Measurements from ENCODE around the gene EPX. TPM values are rescaled to one million over a fixed set of nuclear protein-coding genes. Genes with fewer than 3 reads are reported as not detected.

EPX gene
- total RNA-seq, 2 donors from 2014 or later, result not detected

- ATAC-seq, result no peak
- DNase-seq, result no peak
- intact Hi-C loops (cut with DNase I, micrococcal nuclease), result no loop called here
Measured at GRCh38 chr17:58183514-58183913, 9.0 kb upstream of the EPX start.

- no peak for DNase-seq
- intact Hi-C loops (cut with DNase I, micrococcal nuclease), result no loop called here
Measured at GRCh38 chr17:58184308-58184985, 8.1 kb upstream of the EPX start.

DNA sequence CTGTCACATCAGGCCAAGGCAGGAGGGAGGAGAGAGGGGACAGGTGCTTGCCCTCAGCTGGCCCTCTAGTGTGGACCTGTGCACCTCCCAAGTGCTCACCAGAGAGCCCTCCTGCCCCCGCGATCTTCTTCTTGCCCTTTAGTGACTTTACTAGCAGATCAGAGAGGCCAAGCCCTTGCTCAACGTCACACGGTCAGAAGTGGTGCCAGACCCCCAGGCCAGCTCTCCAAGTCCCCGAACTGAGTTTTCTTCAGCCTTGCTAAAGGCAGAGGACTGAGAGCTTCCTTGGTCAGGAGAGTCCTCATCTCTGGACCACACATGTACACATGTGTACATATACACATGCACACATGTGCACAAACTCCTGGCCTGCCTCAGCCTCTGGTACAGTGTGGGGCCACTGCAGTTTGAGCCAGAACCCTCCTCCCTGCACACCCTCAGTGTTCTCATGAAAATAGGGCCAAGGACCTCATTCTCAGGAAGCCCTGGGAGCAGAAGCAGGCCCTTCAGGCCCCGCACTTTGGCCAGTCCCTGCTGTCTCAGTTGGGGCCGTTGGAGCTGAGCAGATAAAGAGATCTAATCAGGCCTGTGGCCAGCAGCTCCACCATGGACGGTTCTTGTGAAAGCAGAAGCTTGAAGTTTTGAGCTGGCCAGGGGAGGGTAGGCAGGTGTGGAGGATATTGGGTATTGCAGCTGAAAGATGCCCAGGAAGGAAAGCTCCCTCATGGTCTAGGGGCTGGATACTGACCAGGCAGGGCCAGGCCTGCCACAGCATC, 7.4 kb upstream of the EPX start:
- ATAC-seq (no peak), DNase-seq (no peak)
- intact Hi-C loops (cut with DNase I, micrococcal nuclease), result no loop called here

More at GRCh38 chr17:58184308-58184985, 8.1 kb upstream of the EPX start:
- no peak for ATAC-seq

- intact Hi-C loops (cut with DNase I, micrococcal nuclease), result no loop called here
- ATAC-seq, result no peak
- DNase-seq, result no peak
Measured at GRCh38 chr17:58186591-58186990, 5.9 kb upstream of the EPX start.

DNA sequence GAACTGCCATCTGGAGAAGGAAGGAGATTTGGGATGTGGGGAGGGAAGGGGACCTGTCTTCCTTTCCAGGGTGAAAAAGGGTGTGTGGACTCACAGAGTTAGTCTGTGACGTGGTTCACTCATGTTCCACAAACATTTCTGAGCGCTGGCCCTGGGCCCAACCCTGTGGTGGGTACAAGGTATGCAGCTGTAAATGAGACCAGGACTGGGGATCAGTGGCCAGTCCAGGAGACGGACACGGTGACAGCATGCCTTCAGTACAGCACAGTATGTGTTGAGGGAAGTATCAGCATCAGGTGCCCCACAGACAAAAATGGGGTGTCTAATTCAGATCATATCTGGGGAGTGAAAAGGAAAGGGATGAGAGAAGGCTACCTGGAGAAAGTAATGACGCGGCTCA, 5.5 kb upstream of the EPX start:
- DNase-seq (no peak), ATAC-seq (no peak)
- intact Hi-C loops (cut with DNase I, micrococcal nuclease), result no loop called here

GRCh38 chr17:58187675-58188074, 4.9 kb upstream of the EPX start:
- ATAC-seq (no peak), DNase-seq (no peak)
- intact Hi-C loops (cut with DNase I, micrococcal nuclease), result no loop called here

DNA sequence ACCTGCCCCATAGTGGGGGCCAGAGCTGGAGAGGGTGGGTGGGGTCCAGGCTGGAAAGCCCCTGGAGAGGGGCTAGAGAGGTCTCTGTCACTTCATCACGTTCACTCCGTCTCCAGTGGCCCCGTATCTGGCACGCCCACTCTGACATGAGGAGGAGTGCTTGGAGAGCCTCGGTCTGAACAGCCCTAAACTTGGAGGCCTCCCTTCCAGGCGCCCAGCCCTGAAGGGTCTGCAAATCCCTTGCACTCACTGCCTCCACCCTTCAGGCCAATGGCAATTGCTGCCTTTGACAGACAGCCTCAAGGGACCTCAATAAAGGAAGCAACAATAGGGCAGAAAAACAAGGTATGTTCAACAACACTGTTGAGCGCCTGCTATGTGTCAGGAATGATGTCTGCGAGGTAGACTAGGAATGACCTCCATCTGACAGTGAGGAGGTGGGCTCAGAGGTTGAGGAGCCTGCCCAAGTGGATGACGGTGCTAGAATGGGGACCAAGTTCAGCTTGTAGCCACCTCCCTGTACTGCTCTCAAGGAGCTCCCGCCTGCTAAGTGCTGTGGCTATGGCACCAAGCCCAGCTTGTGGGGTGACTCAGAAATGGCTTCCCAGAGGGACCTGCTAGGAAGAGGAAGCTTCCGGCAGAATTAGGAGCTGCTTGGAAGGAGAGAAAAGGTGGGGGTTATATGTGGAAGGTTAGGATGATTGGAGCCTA, 2.9 kb upstream of the EPX start:
- intact Hi-C loops (cut with DNase I, micrococcal nuclease), result no loop called here
- ATAC-seq (no peak), DNase-seq (no peak)

GRCh38 chr17:58191241-58191896, 1.2 kb upstream of the EPX start:
- intact Hi-C loops (cut with DNase I, micrococcal nuclease), result no loop called here
- DNase-seq (no peak), ATAC-seq (no peak)

- DNase-seq (no peak), ATAC-seq (no peak)
- intact Hi-C loops (cut with DNase I, micrococcal nuclease), result no loop called here
Measured at GRCh38 chr17:58193641-58194255, 1.2 kb downstream of the EPX start.

DNA sequence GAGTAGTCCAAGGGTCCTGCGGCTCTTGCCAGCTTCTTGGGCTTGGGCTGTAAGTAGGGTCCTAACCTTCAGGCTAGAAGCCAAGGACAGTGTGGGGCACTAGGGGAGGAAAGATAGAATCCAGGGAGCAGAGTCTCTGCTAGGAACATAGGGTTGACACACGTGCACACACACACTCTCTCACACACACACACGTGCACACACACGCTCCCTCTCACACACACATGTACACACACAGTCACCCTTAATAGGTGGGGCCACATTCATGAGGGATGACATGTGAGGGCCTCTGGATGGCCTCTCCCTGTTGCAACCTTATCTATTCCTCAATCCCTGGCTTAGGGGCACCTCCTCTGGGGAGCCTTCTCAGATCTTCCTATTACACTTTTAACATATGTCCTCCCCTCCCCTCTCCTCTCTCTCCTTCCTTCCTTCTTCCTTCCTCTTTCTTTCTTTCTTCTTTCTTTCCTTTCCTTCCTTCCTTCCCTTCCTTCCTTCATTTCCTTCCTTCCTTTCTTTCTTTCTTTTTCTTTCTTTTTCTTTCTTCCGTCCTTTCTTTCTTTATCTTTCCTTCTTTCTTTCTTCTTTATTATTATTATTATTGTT, 3.1 kb downstream of the EPX start:
- intact Hi-C loops (cut with DNase I, micrococcal nuclease), result no loop called here
- ATAC-seq (no peak), DNase-seq (no peak)

- intact Hi-C loops (cut with DNase I, micrococcal nuclease), result no loop called here
- DNase-seq (no peak), ATAC-seq (no peak)
Measured at GRCh38 chr17:58196610-58197009, 4.1 kb downstream of the EPX start.

GRCh38 chr17:58200024-58200633, 7.6 kb downstream of the EPX start:
- peak in 1 of 2 donors; percentile 48 for DNase-seq

GRCh38 chr17:58202859-58203258, 10.3 kb downstream of the EPX start:
- intact Hi-C loops (cut with DNase I, micrococcal nuclease), result no loop called here
- ATAC-seq (no peak), DNase-seq (no peak)

More at GRCh38 chr17:58200024-58200633, 7.6 kb downstream of the EPX start:
- intact Hi-C loops (cut with DNase I, micrococcal nuclease), result no loop called here
- ATAC-seq, result peak; percentile 59

- intact Hi-C loops (cut with DNase I, micrococcal nuclease), result no loop called here
- DNase-seq (no peak), ATAC-seq (no peak)
Measured at GRCh38 chr17:58204796-58205195, 12.3 kb downstream of the EPX start.

DNA sequence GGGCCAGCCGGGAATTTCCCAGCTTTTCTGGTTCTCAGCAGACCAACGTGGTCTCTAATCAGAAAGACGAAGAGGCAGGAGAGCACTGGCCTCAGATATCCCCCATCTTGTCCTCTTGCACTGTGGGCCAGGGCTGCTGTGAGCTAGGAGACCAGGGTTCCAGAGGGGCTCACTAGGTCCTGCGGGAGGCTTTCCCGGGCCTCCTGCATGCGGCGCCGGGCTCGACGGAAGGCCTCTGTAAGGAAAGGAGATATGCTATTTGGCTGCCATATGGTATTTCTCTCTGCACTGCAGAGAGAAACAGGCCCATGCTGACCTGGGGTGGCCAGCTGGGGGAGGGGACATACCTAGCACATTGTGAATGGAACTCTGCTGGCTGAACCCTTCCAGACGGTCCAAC, 13.4 kb downstream of the EPX start:
- intact Hi-C loops (cut with DNase I, micrococcal nuclease), result no loop called here
- DNase-seq (no peak), ATAC-seq (no peak)

- intact Hi-C loops (cut with DNase I, micrococcal nuclease), result no loop called here
- DNase-seq (no peak), ATAC-seq (no peak)
Measured at GRCh38 chr17:58207451-58207850, 14.9 kb downstream of the EPX start.

- no peak for DNase-seq
- intact Hi-C loops (cut with DNase I, micrococcal nuclease), result no loop called here
- no peak for ATAC-seq
Measured at GRCh38 chr17:58208344-58208743, 15.8 kb downstream of the EPX start.

DNA sequence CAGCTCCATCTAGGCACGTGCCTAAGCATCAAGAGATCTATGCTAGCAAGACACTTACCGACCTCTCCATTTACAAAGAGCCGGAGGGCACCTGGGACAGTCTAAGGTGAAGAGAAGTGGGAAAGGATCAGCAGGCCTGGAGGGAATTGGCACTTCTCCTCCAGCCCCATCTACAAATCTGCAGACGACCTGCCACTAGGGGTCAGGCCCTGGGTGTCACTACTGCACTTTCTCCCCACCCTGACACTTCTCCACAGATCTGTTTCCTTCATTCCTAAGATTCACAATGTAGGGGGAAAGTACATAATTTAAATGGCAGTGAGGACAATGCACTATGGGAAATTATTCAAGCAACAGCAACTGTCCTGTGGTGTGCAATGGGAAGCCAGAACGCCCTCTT, 18.4 kb downstream of the EPX start:
- DNase-seq, result no peak
- intact Hi-C loops (cut with DNase I, micrococcal nuclease), result no loop called here
- no peak for ATAC-seq

Measured in left colon (tissue), 2 donors.